OCI-LY7 (cell line): ENCODE results near the gene GADD45GIP1. TPM values are rescaled to one million over a fixed set of nuclear protein-coding genes. Genes with fewer than 3 reads are reported as not detected.
"Not testable (repeated sequence)": the region's sequence is repeated elsewhere in the genome, so short reads cannot be mapped to it uniquely, and the experiment has no call there.

Experiments
- BruUV-seq: library from RNA; stranded (reverse); fragments of 400-500 nt; replicated peaks from 2 replicates; lab custom pipeline; 2021; lab: Mats Ljungman, UMichigan
- CTCF ChIA-PET: fragments of 300-600 bp; sonication (Branson Sonifier 250); formaldehyde crosslinking; loops from one replicate; lab custom pipeline; 2022; ENCODE audit warnings: antibody characterized with exemption; ENCODE audit not compliant: unreplicated experiment; lab: Charles Lee
- POLR2A ChIA-PET: fragments of 300-600 bp; sonication (Branson Sonifier 250); formaldehyde crosslinking; loops from one replicate; lab custom pipeline; 2022; ENCODE audit warnings: antibody characterized with exemption; lab: Charles Lee
- DNase-seq: peaks from one replicate; pipeline ENCODE4 v3.0.0-alpha.2; 2015; ENCODE audit warnings: low spot score
- H2AFZ ChIP-seq: fragments of 200-600 bp; sonication (generic), shearing (Covaris generic); 2 replicates; pipeline ENCODE4 v1.6.1; 2014; ENCODE audit warnings: mild to moderate bottlenecking, antibody characterized with exemption, low read length, moderate library complexity
- H3K27ac ChIP-seq: fragments of 200-600 bp; sonication (generic); 2 replicates; pipeline ENCODE4 v1.5.1; 2014; ENCODE audit warnings: mixed run types, low read depth, mild to moderate bottlenecking, moderate library complexity, low read length, inconsistent platforms; ENCODE audit not compliant: poor library complexity, severe bottlenecking
- H3K36me3 ChIP-seq: fragments of 200-600 bp; sonication (generic); 2 replicates; pipeline ENCODE4 v1.6.1; 2014; ENCODE audit warnings: mild to moderate bottlenecking, antibody characterized with exemption, low read length, moderate library complexity, mixed read lengths; ENCODE audit not compliant: insufficient read depth
- H3K4me1 ChIP-seq: fragments of 200-600 bp; sonication (generic); 2 replicates; pipeline ENCODE4 v1.5.1; 2014; ENCODE audit warnings: mild to moderate bottlenecking, low read length; ENCODE audit not compliant: insufficient read depth, poor library complexity, severe bottlenecking
- H3K4me2 ChIP-seq: fragments of 200-600 bp; sonication (generic); 2 replicates; pipeline ENCODE4 v1.6.1; 2014; ENCODE audit warnings: mild to moderate bottlenecking, low read length
- H3K4me3 ChIP-seq: fragments of 200-600 bp; sonication (generic); 2 replicates; pipeline ENCODE4 v1.5.1; 2014; ENCODE audit warnings: mild to moderate bottlenecking, low read depth, low read length; ENCODE audit not compliant: poor library complexity, severe bottlenecking
- H3K79me2 ChIP-seq: fragments of 200-600 bp; sonication (generic); 2 replicates; pipeline ENCODE4 v1.6.1; 2016; ENCODE audit warnings: low read depth, mild to moderate bottlenecking, low read length, moderate library complexity, mixed read lengths; ENCODE audit not compliant: insufficient read depth
- H3K9me2 ChIP-seq: fragments of 200-600 bp; sonication (generic); 2 replicates; pipeline ENCODE4 v1.6.1; 2016; ENCODE audit warnings: mild to moderate bottlenecking, low read length, mixed read lengths; ENCODE audit not compliant: insufficient read depth
- H3K9me3 ChIP-seq: fragments of 200-600 bp; sonication (generic); 2 replicates; pipeline ENCODE4 v1.6.1; 2014; ENCODE audit warnings: mild to moderate bottlenecking, mixed run types, low read length, mixed read lengths
- H4K20me1 ChIP-seq: fragments of 200-600 bp; sonication (generic); 2 replicates; pipeline ENCODE4 v1.6.1; 2014; ENCODE audit warnings: mild to moderate bottlenecking, antibody characterized with exemption, low read length, moderate library complexity, mixed read lengths; ENCODE audit not compliant: insufficient read depth
- CTCF ChIP-seq: fragments of 200-600 bp; sonication (generic); conservative IDR thresholded peaks from 2 replicates; pipeline ENCODE4 v1.5.1; 2014; ENCODE audit warnings: mild to moderate bottlenecking, antibody characterized with exemption, low read length, moderate library complexity, mixed read lengths
- EZH2phosphoT487 ChIP-seq: fragments of 200-600 bp; sonication (generic); IDR thresholded peaks from 2 replicates; pipeline ENCODE4 v1.6.1; 2018; ENCODE audit warnings: low read depth, borderline replicate concordance, mild to moderate bottlenecking, mixed run types, antibody characterized with exemption, low read length, moderate library complexity, mixed read lengths
- intact Hi-C: fragments of 100-400 bp; cut with micrococcal nuclease; formaldehyde crosslinking; loops from one replicate; pipeline ENCODE4 v1.10.0; 2022; ENCODE audit not compliant: unreplicated experiment
- total RNA-seq, 2 experiments: library from RNA; depleted of rRNA in 1 of 2; stranded (reverse); fragments of >200 nt in 1 of 2; shearing (Covaris generic) in 1 of 2; gene quantifications; 2 replicates each; pipeline ENCODE4 v1.2.3, GENCODE V29; 2014 to 2022

Gene GADD45GIP1
- total RNA-seq, 2 experiments from 2014 or later: 29.5 to 32.4 TPM

- H3K79me2 ChIP-seq: no peaks in the 10 kb centered on the region
- no peaks in the 10 kb centered on the region for H4K20me1 ChIP-seq
- TF ChIP-seq CTCF (no peak), EZH2phosphoT487 (no peak)
- peaks cover 50% of the 10 kb centered on the region for H3K36me3 ChIP-seq
- H3K27ac ChIP-seq: peak overlapping the region; percentile 21
- POLR2A ChIA-PET: interaction anchor here (0.9 to 2.1 kb wide), 3 partner anchors 22 to 184 kb away, joined by 3 to 5 read pairs (median 3); partner anchors contain the start of genes GCDH and GET3
- H3K9me3 ChIP-seq: no peaks in the 10 kb centered on the region
- CTCF ChIA-PET: no interaction called here
- no peak overlapping the region for H2AFZ ChIP-seq
- H3K4me2 ChIP-seq: no peak overlapping the region
- no TSS peak for BruUV-seq
- H3K4me1 ChIP-seq: peaks cover 12% of the 10 kb centered on the region
- H3K4me3 ChIP-seq: no peak overlapping the region
- intact Hi-C loops: no loop called here
- no peak for DNase-seq
- H3K9me2 ChIP-seq: no peaks in the 10 kb centered on the region
Measured at GRCh38 chr19:12921047-12921446, 36.0 kb downstream of the GADD45GIP1 start.

GRCh38 chr19:12918253-12918652 is 38.8 kb downstream of the GADD45GIP1 start:
- DNase-seq: no peak
- Histone ChIP-seq H3K79me2 (no peaks in the 10 kb centered on the region), H3K4me1 (peaks cover 12% of the 10 kb centered on the region), H3K36me3 (peaks cover 23% of the 10 kb centered on the region), H4K20me1 (no peaks in the 10 kb centered on the region), H3K9me2 (no peaks in the 10 kb centered on the region), H2AFZ (no peak overlapping the region), H3K9me3 (no peaks in the 10 kb centered on the region), H3K4me3 (no peak overlapping the region), H3K4me2 (no peak overlapping the region), H3K27ac (no peak overlapping the region)
- no TSS peak for BruUV-seq
- intact Hi-C loops: no loop called here
- ChIA-PET POLR2A (no interaction called here), CTCF (no interaction called here)
- TF ChIP-seq CTCF (no peak), EZH2phosphoT487 (no peak)

GRCh38 chr19:12915860-12916259 is 41.2 kb downstream of the GADD45GIP1 start:
- H3K36me3 ChIP-seq, H3K4me2 ChIP-seq, H2AFZ ChIP-seq, H3K4me3 ChIP-seq, BruUV-seq, H4K20me1 ChIP-seq, DNase-seq, POLR2A ChIA-PET, H3K27ac ChIP-seq, intact Hi-C loops, H3K79me2 ChIP-seq, CTCF ChIA-PET, H3K9me2 ChIP-seq, H3K9me3 ChIP-seq: not testable (repeated sequence)
- peaks cover 12% of the 10 kb centered on the region for H3K4me1 ChIP-seq
